HG03103 (cell line): ENCODE data around the gene USH1C.

Experiments
- ATAC-seq: cut with Tn5 transposase; IDR thresholded peaks from one replicate; pipeline ENCODE4 v1.9.1; 2021; ENCODE audit warnings: low read depth; ENCODE audit not compliant: unreplicated experiment

The USH1C gene

GRCh38 chr11:17571431-17572358 lies 27.5 kb upstream of the USH1C start:
- ATAC-seq = no peak

GRCh38 chr11:17570034-17570433 lies 25.8 kb upstream of the USH1C start:
- no peak for ATAC-seq

DNA sequence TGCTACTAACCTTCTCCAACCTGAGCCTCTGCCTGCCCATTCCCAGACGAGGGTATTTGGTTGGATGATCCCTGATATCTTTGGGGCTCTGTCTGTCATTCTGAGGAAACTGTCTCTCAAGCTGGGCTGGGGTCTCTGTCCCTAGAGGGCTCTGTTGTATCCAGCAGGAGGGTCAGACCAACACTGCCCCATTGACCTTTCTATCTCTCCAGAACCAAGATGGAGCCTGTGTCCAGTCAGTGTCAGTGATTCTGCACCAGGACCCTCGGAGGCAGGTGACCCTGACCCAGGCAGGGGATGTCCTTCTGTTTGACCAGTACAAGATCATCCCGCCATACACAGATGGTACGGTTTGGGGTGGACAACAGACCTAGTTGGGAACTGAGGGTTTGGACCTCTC lies 24.7 kb upstream of the USH1C start:
- no peak for ATAC-seq

- ATAC-seq = no peak
Measured at GRCh38 chr11:17564687-17565042, 20.4 kb upstream of the USH1C start.

GRCh38 chr11:17563961-17564686 lies 19.9 kb upstream of the USH1C start:
- ATAC-seq = no peak

DNA sequence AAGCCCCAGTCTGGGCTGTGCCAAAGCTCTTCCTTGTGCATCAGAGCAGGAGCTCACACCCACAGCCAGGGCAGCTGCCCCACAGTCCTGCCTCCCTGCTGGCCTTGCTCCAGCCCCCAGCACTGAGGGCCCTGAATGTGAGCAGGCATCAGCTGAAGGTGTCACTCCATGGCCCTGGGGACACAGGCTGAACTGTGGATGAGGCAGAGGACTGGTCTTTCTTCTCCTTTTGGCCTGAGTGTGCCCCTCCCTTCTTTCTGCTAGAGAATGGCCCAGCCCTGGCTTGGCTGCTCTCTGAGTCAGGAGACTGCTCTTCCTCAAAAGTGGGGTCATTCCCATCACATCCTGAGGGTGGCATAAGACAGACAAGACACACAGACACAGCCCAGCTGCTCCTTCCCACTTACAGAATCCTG lies 19.0 kb upstream of the USH1C start:
- no peak for ATAC-seq

DNA sequence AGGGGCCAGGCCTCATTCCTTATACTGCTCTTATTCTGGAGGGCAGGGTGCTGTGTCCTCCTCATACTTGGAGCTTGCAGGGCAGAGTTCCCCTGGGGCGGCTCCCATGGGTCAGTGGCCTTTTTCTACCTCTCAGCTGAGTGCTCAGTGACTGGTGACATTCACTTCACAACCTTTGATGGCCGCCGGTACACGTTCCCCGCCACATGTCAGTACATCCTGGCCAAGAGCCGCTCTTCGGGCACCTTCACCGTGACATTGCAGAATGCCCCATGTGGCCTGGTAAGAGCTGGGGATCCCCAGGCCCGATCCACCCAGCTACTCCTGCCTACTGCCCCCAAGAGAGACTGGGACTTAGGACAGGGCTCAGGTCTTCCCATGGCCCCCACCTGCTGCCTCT lies 17.3 kb upstream of the USH1C start:
- ATAC-seq = no peak

DNA sequence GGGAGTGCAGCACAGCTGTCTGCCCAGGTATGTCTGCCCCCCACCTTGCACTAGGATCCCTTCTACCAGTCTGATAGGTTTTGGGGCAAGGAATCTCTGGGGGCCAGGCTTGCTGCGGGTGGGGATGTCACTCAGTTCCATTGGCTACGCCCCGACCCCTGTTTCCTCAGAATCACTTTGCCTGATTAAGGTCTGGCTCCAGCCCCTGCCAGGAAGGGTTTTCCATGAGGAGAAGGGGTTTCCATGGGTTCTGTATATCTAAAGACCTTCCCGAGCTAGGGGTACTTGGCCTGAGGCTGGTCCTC lies 16.8 kb upstream of the USH1C start:
- ATAC-seq = no peak

- no peak for ATAC-seq
Measured at GRCh38 chr11:17560281-17561110, 16.3 kb upstream of the USH1C start.

DNA sequence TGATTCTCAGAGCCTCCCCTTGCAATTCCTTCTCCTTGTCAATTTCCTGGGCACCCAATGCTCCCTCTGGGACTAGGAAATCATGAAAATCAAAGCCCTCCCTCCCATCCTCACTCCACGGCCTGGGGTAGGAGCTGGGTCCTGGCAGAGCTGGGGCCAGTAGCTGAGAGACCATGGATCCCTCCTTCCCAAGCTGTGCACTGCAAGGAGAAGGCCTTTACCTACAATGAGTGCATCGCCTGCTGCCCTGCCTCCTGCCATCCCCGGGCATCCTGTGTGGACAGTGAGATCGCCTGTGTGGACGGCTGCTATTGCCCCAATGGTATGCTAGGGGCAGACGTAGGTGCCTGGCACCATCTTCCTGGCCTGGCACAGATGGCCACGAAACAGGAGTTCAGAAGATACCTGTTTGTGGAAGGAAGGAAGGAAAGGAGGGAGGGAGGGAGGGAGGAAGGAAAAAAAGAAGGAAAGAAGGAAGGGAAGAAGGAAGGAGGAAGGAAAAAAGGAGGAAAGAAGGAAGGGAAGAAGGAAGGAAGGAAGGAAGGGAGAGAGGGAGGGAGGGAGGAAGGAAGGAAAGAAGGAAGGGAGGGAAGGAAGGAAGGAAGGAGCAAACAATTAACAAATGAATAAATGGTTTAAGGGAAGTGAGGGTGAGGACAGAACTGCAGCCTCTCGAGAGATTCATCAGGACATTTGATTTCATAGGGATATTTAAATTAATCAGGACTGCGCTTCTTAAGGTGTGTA lies 15.3 kb upstream of the USH1C start:
- no peak for ATAC-seq

GRCh38 chr11:17558916-17559315 lies 14.7 kb upstream of the USH1C start:
- ATAC-seq = no peak

DNA sequence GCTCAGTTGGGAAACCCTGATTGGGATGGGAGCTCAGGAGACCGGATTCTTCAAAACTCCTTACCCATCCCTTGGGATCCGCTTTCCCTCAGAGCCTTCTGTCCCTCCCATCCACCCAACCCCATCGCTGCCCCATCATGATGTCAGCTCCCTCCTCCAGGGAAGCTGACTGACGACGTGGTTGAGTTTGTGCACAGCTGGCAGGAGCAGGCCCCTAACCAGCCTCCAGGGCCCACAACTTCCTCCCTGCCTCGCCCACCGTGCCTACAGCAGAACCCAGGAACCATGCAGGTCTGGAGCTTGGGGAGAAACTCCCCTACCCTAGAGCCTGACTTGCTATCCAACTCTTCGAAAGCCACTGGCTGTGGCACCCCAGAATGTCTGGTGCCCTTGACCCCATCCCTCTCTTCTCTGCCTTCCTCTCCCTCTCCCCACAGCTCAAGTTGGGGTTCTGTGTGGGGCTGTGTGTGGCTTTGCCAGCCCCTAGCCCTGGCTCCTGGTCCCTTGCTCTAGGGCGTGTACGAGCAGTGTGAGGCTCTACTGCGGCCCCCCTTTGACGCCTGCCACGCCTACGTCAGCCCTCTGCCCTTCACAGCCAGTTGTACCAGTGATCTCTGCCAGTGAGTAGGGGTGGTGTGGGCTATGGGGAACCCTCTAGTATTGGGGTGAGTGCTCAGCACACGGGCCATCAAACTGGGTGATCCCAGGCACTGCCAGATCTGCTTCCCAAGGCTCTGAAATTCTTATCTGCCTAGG lies 14.0 kb upstream of the USH1C start:
- ATAC-seq = no peak

DNA sequence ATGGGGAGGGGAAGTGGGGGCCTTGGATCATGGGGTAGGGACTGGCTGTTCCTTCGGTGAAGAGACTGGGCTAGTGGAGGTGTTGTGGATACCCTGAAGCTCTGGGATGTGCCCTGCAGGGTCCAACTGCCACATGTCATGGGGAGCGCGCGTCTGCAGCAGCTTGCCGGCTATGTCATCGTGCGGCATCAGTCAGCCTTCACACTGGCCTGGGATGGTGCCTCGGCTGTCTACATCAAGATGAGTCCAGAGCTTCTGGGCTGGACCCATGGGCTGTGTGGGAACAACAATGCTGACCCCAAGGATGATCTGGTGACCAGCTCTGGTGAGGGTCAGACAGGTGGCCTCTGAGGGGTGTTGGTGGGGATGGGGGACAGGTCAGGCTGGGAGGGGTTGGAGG lies 12.8 kb upstream of the USH1C start:
- ATAC-seq = no peak

DNA sequence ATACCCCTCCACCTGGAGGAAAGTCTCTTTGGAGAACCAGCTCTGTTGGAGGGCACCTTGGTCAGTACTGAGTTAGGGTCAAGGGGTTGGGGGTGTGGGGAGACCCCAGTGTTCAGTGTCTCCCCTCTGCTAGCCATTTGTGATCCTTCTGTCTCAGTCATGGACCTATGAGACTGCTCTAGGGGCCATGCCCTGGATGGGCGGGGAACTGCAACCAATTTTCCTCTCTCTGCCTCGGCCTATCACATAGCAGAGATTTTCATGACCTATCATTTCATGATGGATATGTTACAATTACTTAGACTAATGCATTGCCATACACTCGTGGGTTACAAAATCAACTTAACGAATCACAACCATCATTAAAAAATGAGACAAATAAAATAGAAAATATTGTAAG lies 10.3 kb upstream of the USH1C start:
- no peak for ATAC-seq

DNA sequence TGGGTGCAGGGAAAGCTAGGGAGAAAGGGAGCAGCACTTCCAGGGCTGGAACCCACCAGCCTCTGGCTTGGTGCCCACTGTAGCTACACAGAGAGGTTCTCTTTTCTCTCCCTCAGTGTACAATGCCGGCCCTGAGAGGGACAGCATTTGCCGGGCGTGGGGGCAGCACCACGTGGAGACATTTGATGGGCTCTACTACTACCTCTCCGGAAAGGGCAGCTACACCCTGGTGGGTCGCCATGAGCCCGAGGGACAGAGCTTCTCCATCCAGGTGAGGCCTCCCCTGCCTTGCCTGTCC lies 9.0 kb upstream of the USH1C start:
- ATAC-seq = no peak

DNA sequence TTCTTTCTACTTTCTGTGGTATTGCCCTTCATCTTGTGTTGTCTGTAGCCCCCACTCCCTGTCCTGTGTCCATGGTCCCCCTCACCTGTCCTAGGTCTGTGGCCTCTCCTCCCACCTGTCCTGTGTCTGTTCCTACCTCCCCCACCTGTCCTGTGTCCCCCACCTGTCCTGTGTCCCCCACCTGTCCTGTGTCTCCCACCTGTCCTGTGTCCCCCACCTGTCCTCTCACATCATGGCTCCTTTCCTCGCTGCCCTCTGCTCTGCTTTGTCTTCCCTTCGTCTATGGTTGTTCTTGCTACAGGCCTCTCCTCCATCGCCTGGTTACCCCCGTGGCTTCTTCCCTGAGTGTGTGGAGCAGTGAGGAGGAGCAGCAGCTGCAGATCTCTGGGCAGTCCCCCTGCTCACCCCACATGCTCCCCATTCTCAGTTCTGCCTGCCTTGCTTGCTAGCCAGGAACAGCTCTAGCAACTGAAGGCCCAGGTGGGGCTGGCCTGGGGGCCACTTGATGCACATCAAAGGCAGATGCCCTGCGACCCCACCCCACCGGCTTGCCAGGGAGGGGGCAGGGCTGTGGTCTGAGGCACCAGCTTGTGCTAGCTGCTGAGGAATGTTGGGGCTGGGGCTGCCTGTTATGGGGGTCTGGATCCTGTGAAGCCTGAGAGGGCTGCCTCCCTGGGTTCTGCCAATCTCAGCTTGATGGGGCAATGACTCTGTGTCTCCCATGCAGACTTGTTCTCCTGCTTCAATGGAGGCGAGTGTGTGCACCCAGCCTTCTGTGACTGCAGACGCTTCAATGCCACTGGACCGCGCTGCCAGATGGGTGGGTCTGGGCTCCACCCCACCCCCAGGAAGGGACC lies 8.4 kb upstream of the USH1C start:
- no peak for ATAC-seq

GRCh38 chr11:17552041-17552355 lies 7.8 kb upstream of the USH1C start:
- no peak for ATAC-seq

DNA sequence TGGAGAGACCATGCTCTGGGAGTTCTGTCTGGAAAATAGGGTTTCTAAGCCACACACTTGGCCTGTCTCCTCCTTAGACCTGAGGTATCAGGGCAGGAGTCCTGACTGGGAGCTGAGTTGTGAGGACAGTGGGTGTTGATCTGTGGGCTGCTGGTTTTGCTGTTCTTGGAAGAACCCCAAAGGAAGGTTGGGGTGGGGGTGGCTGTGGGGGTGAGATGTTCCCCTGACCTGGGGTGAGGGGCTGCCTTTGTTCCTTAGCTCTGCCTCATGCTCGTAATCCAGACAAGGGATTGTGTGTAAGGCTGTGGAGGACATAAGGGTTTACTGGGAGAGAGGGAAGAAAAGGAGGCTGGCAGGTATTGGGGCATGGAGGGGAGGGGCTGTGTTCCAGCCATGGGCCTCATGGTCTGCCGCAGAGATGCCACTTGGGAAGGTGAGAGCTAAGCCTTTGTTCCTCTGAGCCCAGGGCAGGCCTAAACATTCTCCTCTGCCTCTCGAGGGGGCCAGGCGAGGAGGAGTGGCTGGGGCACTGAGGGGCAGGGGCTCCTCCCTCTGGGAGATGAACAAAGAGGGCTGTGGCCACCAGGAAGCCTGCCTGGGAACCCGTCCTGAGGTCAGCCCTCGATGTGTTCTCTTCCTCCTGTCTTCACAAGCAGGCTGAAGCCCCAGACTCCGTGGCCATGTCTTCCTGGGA lies 7.3 kb upstream of the USH1C start:
- ATAC-seq = no peak
